MM.1S (cell line): Measurements from ENCODE around the gene ZMYND15.

Source experiments
- CTCF ChIP-seq: fragments of 300-600 bp; sonication (generic); IDR thresholded peaks from 2 replicates; pipeline ENCODE4 v1.5.1; 2016; ENCODE audit warnings: antibody characterized with exemption, low read length, mixed read lengths
- EZH2 ChIP-seq: fragments of 300-600 bp; sonication (generic); optimal IDR thresholded peaks from 2 replicates; pipeline ENCODE3; 2017; ENCODE audit warnings: low read depth, mild to moderate bottlenecking, antibody characterized with exemption, low read length, mixed read lengths
- EZH2phosphoT487 ChIP-seq: fragments of 300-600 bp; sonication (generic); IDR thresholded peaks from 2 replicates; pipeline ENCODE4 v1.6.1; 2018; ENCODE audit warnings: antibody characterized with exemption, low read length

GRCh38 chr17:4701116-4701515 lies 38.5 kb upstream of the ZMYND15 start:
- TF ChIP-seq EZH2 (no peak), CTCF (no peak), EZH2phosphoT487 (no peak)
